ENCODE data around the gene SLC7A9.

SLC7A9 gene
- 0 to 1.5 (median 0.03) reads per million in 9 experiments for total RNA-seq

DNA sequence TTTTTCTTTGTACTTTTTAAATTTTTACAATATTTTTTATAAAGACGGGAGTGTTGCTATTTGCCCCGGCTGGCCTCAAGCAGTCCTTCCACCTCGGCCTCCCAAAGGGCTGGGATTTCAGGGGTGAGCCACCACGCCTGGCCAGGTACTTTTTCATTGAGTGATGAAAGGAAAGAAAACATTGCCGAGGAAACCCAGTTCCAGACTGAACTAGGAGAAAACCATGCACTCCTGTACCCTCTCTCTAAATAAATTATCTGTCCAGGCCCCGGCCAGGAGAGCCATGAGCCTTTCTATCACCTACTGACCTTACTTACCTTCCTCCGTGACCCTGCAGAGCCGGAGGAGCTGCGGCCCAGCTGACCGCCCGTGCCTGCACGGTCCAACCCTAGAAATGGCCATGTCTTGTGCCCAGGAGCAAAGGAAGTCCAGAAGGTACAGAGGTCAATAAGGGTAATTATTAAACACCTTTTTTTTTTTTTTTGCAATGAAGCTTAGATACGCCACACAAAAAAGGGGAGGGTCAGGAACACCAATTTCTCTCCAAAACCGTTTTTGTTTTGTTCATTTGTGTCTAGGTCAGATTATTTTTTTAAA, at the start of gene SLC7A9:
Gene SLC7A9 (minus strand): TSS at position 399 of the 597 bp plus-strand sequence. CDS start 1,233 bp downstream, outside the sequence.
- Mint-ChIP-seq H3K27me3 (peaks cover 0 to 7% of the 10 kb centered on the region in 2 donors), H3K36me3 (ENCODE audit: insufficient read depth) (peaks cover 6% of the 10 kb centered on the region), H3K4me3 (no peak within 1 kb of the TSS), H3K9me3 (no peaks in the 10 kb centered on the region), H3K27ac (no peak within 1 kb of the TSS), H3K4me1 (ENCODE audit: low read depth in 2 of 2) (no peaks in the 10 kb centered on the region)
- no peak for DNase-seq
- no peak for ATAC-seq (replicated peaks)

DNA sequence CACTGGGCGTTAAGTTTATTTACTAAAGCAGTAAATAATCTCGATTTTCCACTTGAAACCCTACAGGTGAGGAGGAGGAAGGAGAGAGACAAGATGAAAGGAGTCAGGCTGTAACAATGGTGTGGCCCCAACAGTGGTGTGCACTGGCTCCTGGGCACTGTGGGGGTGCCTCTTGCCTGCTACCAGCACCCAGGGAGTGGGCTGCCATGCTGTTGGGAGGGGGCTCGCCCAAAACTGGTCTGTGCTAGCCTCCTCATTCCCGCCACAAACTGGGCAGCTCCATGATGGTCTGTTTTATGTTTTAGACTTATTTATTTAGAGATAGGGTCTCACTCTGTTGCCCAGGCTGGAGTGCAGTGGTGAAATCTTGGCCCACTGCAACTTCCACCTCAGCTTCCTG, 49.8 kb upstream of the SLC7A9 start:
- peak overlapping the region; percentile 6 to 15 for H3K27ac Mint-ChIP-seq
- no peak overlapping the region for H3K4me3 Mint-ChIP-seq

DNA sequence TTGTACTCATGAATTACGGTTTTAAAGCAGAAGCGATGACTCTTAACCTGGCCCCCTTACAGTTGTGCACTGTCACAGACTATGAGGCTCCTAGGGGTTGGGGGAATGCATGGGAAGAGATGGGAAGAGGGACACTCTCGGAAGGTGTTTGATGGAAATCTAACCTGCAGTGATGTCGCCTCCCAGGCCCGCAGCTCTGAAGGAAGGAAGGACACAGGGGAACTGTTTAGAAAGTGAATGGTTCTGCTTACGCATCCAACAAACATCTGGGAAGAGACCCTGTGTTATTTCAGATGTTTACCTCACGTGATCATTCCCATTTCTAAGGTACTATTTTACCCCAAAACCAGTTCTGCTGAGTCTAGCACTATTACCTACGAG, 48.0 kb upstream of the SLC7A9 start:
- DNase-seq (no peak), ATAC-seq (replicated peaks) (no peak)
- Mint-ChIP-seq H3K27ac (no peak overlapping the region), H3K9me3 (no peaks in the 10 kb centered on the region), H3K4me1 (ENCODE audit: low read depth in 2 of 2) (no peaks in the 10 kb centered on the region), H3K4me3 (no peak overlapping the region), H3K36me3 (ENCODE audit: insufficient read depth) (peaks cover 17% of the 10 kb centered on the region), H3K27me3 (no peaks in the 10 kb centered on the region)

More for the DNA sequence above, 49.8 kb upstream of the SLC7A9 start:
- DNase-seq (no peak), ATAC-seq (replicated peaks) (no peak)
- Mint-ChIP-seq H3K27me3 (no peaks in the 10 kb centered on the region), H3K36me3 (ENCODE audit: insufficient read depth) (peaks cover 20% of the 10 kb centered on the region), H3K9me3 (no peaks in the 10 kb centered on the region), H3K4me1 (ENCODE audit: low read depth in 2 of 2) (no peaks in the 10 kb centered on the region)

DNA sequence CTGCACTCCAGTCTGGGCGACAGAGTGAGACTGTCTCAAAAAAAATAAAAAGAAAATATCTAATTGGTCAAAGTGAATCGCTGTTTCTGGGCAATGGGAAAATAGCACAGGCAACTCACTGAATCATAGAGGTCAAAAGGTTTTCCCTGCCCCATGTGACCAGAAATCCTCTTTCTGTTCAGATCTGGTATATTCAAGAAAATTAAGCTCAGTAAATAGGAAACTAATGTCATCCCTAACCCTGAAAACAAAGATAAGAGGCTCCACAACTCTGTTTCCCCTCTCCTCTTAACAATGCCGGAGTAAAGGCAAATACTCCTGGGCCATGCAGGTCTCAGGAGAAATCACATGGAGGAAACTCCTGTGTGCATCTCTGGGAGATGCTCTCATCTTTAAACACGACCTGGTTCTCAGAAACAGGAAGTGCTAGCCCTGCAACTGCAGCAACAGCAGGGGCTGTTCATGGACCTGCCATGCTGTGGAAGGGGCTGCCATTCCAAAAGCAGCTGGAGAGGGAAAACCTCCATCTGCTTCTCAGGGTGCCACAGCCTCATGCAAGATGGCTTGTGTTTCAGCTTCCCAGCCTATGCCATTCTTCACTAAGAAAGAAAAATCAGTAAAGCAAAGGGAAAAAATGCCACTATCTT, 47.5 kb upstream of the SLC7A9 start:
- Mint-ChIP-seq H3K36me3 (ENCODE audit: insufficient read depth) (peaks cover 17% of the 10 kb centered on the region), H3K9me3 (no peaks in the 10 kb centered on the region), H3K4me1 (ENCODE audit: low read depth in 2 of 2) (no peaks in the 10 kb centered on the region), H3K4me3 (no peak overlapping the region), H3K27ac (peak overlapping the region in 1 of 2 donors; percentile 51), H3K27me3 (no peaks in the 10 kb centered on the region)
- DNase-seq (no peak), ATAC-seq (replicated peaks) (no peak)

DNA sequence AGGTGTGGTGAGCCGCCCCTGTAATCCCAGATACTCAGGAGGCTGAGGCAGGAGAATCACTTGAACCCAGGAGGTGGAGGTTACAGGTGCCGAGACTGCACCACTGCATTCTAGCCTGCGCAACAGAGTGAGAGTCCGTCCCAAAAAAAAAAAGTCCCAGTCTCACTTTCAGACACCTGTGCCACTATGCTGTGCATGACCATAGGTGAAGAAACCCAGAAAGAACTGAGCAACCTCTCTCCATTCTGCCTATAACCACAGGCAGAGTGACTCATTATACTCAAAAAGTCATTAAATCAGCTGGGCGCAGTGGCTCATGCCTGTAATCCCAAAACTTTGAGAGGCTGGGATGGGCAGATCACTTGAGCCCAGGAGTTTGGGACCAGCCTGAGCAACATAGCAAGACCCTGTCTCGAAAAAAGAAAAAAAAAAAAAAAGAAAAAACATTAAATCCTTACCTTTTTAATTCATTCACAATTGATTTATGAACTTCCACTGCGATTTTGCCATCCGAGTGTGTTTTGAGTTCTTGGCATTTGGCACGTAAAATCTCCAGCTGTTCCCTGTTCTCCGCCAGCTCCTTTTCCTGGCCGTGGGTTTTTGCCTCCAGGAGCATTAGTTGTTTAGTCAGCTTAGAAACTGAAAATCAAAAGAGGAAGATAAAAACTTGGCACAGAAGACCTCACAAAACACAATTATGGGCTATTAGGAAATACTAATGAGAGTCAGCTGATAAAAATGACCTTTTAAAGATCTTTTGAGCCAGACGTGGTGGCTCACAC, 45.5 kb upstream of the SLC7A9 start:
- no peak for DNase-seq
- Mint-ChIP-seq H3K4me1 (ENCODE audit: low read depth in 2 of 2) (no peaks in the 10 kb centered on the region), H3K4me3 (no peak overlapping the region), H3K9me3 (no peaks in the 10 kb centered on the region), H3K27ac (no peak overlapping the region), H3K27me3 (no peaks in the 10 kb centered on the region), H3K36me3 (ENCODE audit: insufficient read depth) (peaks cover 19% of the 10 kb centered on the region)
- ATAC-seq (replicated peaks), result no peak

DNA sequence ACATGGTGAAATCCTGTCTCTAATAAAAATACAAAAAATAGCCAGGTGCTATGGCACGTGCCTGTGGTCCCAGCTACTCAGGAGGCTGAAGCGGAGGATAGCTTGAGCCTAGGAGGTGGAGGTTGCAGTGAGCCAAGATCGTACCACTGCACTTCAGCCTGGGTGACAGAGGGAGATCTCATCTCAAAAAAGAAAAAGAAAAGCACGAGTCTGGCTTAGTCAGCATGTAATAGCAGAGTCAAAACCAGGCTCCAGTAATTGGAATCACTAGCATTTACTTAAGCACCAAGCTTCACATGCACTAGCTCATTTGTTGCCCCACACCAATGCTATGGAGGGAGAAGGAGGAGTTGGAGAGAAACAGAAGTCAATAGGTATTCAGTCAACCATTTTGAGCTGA, 41.9 kb upstream of the SLC7A9 start:
- DNase-seq (no peak), ATAC-seq (replicated peaks) (no peak)
- Mint-ChIP-seq H3K4me1 (ENCODE audit: low read depth in 2 of 2) (no peaks in the 10 kb centered on the region), H3K36me3 (ENCODE audit: insufficient read depth) (peaks cover 23% of the 10 kb centered on the region), H3K27me3 (no peaks in the 10 kb centered on the region), H3K4me3 (no peak overlapping the region), H3K27ac (no peak overlapping the region), H3K9me3 (no peaks in the 10 kb centered on the region)

DNA sequence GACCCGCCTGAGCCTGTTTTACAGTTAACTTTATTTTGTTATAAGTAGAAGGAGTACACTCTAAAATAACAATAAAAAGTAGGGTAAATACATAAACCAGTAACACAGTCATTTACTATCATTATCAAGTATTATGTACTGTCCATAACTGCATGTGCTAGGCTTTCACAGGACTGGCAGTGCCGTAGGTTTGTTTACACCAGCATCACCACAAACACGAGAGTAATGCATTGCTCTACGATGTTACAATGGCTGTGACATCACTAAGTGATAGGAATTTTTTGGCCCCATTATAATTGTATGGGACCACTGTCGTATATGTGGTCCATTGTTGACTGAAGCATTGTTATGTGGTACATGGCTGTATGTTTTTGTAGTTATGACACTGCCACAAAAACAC, 41.3 kb upstream of the SLC7A9 start:
- no peak for ATAC-seq (replicated peaks)
- Mint-ChIP-seq H3K9me3 (no peaks in the 10 kb centered on the region), H3K27me3 (no peaks in the 10 kb centered on the region), H3K4me3 (no peak overlapping the region), H3K4me1 (ENCODE audit: low read depth in 2 of 2) (no peaks in the 10 kb centered on the region), H3K27ac (no peak overlapping the region), H3K36me3 (ENCODE audit: insufficient read depth) (peaks cover 22% of the 10 kb centered on the region)
- no peak for DNase-seq

DNA sequence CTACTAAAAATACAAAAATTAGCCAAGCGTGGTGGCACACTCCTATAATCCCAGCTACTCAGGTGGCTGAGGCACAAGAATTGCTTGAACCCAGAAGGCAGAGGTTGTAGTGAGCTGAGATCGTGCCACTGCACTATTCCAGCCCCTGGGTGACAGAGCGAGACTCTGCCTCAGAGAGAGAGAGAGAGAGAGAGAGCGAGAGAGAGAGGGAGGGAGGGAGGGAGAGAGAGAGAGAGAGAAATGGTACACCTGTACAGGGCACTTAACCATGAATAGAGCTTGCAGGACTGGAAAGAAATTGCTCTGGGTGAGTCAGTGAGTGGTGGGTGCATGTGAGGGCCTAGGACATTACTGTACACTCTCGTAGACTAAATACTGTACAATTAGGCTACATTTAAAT, 40.5 kb upstream of the SLC7A9 start:
- Mint-ChIP-seq H3K4me3 (no peak overlapping the region), H3K27ac (no peak overlapping the region), H3K27me3 (no peaks in the 10 kb centered on the region), H3K9me3 (no peaks in the 10 kb centered on the region), H3K36me3 (ENCODE audit: insufficient read depth) (peaks cover 15% of the 10 kb centered on the region), H3K4me1 (ENCODE audit: low read depth in 2 of 2) (no peaks in the 10 kb centered on the region)
- ATAC-seq (replicated peaks) (no peak), DNase-seq (no peak)

DNA sequence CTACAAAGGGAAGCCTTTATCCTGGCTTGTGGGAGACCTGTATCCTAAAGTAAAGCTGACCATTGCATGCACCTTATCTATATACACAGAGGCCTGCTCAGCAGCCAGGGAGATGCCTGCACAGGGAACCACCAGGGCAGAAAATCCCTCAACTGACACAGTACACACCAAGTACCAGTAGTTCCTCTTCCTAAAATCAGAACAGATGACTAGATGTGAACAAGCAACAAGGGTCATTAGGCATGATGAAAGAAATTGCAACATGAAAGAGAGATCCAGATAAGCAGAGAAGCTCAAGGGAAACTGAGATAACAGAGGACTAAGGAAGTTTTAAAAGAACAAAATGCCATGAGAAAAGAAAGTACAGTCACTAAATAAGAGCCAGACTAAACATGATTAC, 39.7 kb upstream of the SLC7A9 start:
- H3K27me3 Mint-ChIP-seq, result no peaks in the 10 kb centered on the region

DNA sequence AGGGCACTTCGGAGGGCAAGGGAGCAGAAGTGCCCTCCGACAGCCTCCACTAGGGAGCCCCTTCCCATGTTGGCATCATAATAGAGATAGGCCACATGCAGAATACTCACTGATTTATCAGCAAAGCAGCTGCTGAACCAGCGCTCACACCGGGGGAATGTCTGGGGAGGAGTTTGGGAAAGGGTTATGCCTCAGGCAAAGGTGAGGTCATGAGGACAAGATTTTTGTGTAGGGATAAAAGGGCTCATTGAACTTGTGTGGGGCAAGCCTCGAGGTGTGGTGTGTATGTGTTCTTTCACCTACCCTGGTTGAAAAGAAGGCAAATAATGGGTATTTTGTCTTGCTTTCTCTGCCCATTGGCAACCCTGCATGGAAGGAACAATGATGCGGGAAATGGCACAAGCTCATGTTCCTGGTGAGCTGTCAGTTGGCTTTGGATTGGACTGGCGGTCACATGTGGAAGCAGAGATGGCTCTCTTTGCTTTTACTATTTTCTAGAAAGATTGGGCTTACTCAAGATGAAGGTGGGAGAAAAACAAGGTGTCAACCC, 39.1 kb upstream of the SLC7A9 start:
- Mint-ChIP-seq H3K4me1 (ENCODE audit: low read depth in 2 of 2) (no peaks in the 10 kb centered on the region), H3K9me3 (no peaks in the 10 kb centered on the region), H3K36me3 (ENCODE audit: insufficient read depth) (peaks cover 11% of the 10 kb centered on the region), H3K27me3 (no peaks in the 10 kb centered on the region), H3K27ac (no peak overlapping the region), H3K4me3 (no peak overlapping the region)
- DNase-seq (no peak), ATAC-seq (replicated peaks) (no peak)

More for the DNA sequence above, 39.7 kb upstream of the SLC7A9 start:
- Mint-ChIP-seq H3K27ac (no peak overlapping the region), H3K36me3 (ENCODE audit: insufficient read depth) (peaks cover 11% of the 10 kb centered on the region), H3K9me3 (no peaks in the 10 kb centered on the region), H3K4me1 (ENCODE audit: low read depth in 2 of 2) (no peaks in the 10 kb centered on the region), H3K4me3 (no peak overlapping the region)
- no peak for ATAC-seq (replicated peaks)
- no peak for DNase-seq

DNA sequence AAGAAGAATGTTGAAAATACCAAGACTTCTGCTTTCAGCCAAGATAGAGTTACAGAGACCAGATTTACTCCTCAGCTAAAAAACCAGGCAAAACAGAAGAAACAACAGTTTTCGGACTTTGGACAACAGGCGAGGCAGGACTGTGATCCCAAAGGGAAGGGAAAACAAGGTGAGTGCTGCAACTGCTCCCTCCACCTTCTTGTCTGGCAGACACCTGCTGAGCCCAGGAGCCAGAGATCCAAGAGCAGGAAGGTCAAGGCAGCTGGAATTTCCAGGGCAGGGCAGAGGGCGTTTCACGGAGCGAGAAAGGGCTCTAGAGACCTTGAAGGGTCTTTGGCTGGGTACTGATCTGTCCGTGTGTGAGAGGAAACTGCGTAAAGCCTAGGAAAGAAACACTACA, 32.9 kb upstream of the SLC7A9 start:
- H3K27ac Mint-ChIP-seq, result no peak overlapping the region

DNA sequence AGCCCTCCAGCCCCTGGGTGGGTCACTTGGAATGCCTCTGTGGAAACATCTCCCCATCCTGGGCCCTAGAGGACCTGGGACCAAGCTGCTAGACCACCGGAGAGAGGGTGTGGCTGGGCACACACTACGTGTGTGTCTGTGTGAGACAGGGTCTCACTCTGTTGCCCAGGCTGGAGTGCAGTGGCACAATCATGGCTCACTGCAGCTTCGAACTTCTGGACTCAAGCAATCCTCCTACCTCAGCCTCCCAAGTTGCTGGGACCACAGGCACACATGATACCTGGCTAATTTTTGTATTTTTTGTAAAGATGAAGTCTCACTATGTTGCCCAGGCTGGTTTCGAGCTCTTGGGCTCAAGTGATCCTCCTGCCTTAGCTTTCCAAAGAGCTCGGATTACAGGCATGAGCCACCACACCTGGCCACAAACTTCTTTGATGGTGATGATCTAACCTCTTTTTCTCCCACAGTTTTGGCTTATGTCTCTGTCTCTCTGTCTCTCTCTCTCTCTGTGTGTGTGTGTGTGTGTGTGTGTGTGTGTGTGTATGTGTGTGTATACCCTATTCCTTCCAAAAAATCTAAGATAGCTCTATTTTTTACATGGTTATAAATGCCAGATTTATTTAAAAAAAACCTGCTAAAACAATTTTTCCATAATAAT, 32.1 kb upstream of the SLC7A9 start:
- Mint-ChIP-seq H3K36me3 (ENCODE audit: insufficient read depth) (peaks cover 11% of the 10 kb centered on the region), H3K4me1 (ENCODE audit: low read depth in 2 of 2) (peaks cover 0 to 7% of the 10 kb centered on the region in 2 donors)
- no peak for ATAC-seq (replicated peaks)

More for the DNA sequence above, 32.9 kb upstream of the SLC7A9 start:
- Mint-ChIP-seq H3K36me3 (ENCODE audit: insufficient read depth) (peaks cover 11% of the 10 kb centered on the region), H3K9me3 (no peaks in the 10 kb centered on the region), H3K4me3 (no peak overlapping the region), H3K27me3 (no peaks in the 10 kb centered on the region), H3K4me1 (ENCODE audit: low read depth in 2 of 2) (no peaks in the 10 kb centered on the region)
- DNase-seq (no peak), ATAC-seq (replicated peaks) (no peak)

DNA sequence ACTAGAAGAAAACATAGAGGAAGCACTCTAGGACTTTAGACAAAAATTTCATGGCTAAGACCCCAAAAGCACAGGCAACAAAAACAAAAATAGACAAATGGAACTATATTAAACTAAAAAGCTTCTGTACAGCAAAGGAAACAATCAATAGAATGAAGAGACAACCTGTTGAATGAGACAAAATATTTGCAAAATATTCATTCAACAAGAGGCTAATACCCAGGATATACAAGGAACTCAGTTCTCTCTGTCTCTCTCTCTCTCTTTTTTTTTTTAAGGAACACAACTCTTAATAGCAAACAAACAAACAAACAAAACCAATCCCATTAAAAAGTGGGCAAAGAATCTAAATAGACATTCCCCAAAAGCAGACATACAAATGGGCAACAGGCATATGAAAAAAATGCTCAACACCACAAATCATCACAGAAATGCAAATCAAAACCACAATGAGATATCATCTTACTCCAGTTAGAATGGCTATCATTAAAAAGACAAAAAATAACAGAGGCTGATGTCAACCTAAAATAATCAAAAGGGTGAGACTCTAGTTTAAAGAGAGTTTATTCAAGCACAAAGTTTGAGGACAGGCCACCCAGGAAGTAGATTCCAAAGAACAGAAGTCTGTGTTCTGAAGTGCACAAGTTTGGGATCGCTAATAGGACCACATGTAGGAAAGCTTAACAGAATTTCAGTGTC, 27.1 kb upstream of the SLC7A9 start:
- DNase-seq (no peak), ATAC-seq (replicated peaks) (no peak)
- Mint-ChIP-seq H3K27ac (no peak overlapping the region), H3K27me3 (no peaks in the 10 kb centered on the region), H3K4me1 (ENCODE audit: low read depth in 2 of 2) (peaks cover 0 to 8% of the 10 kb centered on the region in 2 donors), H3K9me3 (peaks cover under 1 to 3% of the 10 kb centered on the region in 2 donors), H3K36me3 (ENCODE audit: insufficient read depth) (peaks cover 11% of the 10 kb centered on the region), H3K4me3 (no peak overlapping the region)

More for the DNA sequence above, 32.1 kb upstream of the SLC7A9 start:
- H3K27me3 Mint-ChIP-seq, result no peaks in the 10 kb centered on the region
- no peak for DNase-seq
- no peak overlapping the region for H3K27ac Mint-ChIP-seq
- H3K9me3 Mint-ChIP-seq, result no peaks in the 10 kb centered on the region
- H3K4me3 Mint-ChIP-seq, result no peak overlapping the region

Data from effector memory CD8-positive, alpha-beta T cell (primary cell).